HG03196 (cell line): ENCODE measurements around the gene C3AR1.
"Not testable (repeated sequence)": the region's sequence is repeated elsewhere in the genome, so short reads cannot be mapped to it uniquely, and the experiment has no call there.

Source experiments
- ATAC-seq: cut with Tn5 transposase; IDR thresholded peaks from one replicate; pipeline ENCODE4 v1.9.1; 2021; ENCODE audit not compliant: unreplicated experiment

Gene C3AR1

GRCh38 chr12:8065991-8066594, at the start of gene C3AR1:
Gene C3AR1, minus strand, starts transcription at chr12:8066359. Its CDS starts 6,174 bp downstream, at chr12:8060185.
- peak; percentile 89 for ATAC-seq

GRCh38 chr12:8113117-8113516, 47.0 kb upstream of the C3AR1 start:
- ATAC-seq: not testable (repeated sequence)

- no peak for ATAC-seq
These were observed 42.7 kb upstream of the C3AR1 start for GRCh38 chr12:8108808-8109398.

GRCh38 chr12:8099235-8099634, 33.1 kb upstream of the C3AR1 start:
- ATAC-seq: no peak

DNA sequence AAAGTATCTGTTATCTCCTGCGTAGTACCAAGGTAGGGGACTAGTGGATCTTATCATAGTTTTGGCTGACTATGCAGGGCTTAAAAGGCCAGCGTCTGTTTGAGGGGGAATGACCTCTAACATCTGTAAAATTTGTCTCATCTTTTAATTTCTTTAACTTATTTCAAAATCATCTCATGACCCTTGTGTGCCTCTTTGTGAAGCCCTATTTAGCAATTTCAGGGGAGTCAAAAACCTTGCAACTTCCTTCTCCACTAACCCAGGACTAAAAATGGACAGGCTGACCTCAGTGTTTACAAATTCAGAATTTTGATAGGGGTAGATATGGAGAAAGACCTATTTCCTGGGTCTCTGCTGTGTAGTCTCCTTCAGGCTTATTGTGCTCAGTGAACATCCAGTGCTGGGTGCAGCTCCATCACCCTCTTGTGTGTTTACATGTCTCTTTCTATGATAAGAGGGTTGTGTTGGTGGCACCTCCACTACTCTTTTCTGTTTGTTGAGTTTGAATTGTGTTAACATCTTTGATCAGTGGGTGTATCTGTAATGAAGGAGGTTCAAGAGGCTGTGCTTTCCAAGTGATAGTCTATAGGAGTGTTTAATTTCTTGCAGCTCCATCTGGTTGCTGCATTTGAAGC, 30.2 kb upstream of the C3AR1 start:
- ATAC-seq: no peak

GRCh38 chr12:8093291-8093690, 27.1 kb upstream of the C3AR1 start:
- ATAC-seq: no peak

GRCh38 chr12:8089716-8090115, 23.6 kb upstream of the C3AR1 start:
- ATAC-seq: no peak

DNA sequence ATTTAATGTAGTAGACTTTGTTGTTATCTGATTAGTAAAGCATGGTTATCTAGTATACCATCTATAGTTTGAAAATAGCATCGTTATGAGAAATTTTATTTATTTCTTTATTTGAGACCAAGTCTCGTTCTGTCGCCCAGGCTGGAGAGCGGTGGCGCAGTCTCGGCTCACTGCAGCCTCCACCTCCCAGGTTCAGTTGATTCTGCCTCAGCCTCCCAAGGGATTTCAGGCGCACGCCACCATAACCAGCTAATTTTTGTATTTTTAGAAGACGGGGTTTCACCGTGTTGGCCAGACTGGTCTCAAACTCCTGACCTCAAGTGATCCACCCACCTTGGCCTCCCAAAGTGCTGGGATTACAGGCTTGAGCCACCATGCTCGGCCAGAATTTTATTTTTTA, 23.1 kb upstream of the C3AR1 start:
- not testable (repeated sequence) for ATAC-seq

DNA sequence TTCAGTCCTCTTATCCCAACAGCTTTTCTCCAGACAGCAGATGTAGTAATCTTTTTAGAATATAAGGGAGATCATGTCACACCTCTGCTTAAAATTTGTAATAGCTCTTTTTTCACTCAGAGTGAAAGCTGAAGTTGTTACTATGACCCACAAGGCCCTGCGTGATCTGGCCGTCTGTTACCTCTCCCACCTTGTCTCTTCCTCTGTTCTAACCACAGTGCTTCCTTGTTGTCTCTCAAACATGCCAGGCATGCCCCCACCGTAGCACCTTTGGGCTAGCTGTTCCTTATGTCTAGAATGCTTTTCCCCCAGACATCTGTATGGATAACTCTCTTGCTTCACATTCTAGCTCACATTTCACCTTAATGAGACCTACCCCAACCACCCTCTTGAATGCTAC, 22.4 kb upstream of the C3AR1 start:
- ATAC-seq: no peak

DNA sequence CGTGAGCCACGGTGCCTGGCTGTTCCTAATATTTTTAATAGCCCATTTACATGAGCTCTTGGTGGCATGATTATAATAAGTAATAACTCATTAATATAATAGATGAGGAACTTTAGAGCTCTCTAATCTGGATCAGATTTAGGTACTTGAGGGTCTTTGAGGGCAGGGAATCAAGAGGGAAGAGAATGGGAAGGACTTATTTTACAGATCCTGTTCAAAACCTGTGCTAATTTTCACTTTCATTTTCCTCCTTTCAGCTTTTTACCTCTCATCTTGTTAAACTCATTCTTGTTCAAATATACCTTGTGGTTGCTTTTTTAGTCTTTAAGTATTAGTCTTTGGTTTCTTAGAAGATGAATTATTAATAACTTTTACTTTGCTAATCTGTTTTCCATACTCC, 21.5 kb upstream of the C3AR1 start:
- ATAC-seq: no peak

- not testable (repeated sequence) for ATAC-seq
These were observed 18.2 kb upstream of the C3AR1 start for GRCh38 chr12:8084351-8084750.

GRCh38 chr12:8082808-8083100, 16.6 kb upstream of the C3AR1 start:
- no peak for ATAC-seq

DNA sequence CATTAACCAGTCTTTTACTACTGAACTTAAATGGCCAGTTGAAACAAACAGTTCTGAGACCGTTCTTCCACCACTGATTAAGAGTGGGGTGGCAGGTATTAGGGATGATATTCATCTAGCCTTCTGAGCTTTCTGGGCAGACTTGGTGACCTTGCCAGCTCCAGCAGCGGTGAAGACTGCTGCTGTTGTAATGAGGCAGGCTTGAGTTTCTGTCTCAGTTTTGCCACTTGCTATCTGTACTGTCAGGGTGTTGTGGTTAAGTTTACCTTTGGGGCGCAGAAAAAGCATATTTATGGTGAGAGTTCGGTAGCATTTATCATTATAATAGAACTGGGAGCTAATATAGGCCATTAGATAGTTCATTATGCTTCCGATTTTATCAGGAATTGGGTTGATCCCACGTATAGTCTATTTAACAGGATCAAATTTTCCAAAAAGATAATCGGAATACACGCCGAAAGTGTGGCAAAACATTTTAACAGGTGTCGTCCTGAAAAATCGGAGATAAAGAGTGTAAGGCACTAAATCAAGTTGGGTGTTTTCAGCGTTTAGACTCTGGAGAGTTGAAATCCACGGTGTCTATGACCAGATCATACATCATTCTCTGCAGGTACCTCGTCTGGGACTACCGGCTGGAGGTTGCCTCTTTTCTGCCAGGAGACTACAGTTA, 15.2 kb upstream of the C3AR1 start:
- peak; percentile 22 for ATAC-seq

- ATAC-seq: no peak
These were observed 14.0 kb upstream of the C3AR1 start for GRCh38 chr12:8080120-8080519.

- no peak for ATAC-seq
These were observed 12.8 kb upstream of the C3AR1 start for GRCh38 chr12:8078916-8079315.

DNA sequence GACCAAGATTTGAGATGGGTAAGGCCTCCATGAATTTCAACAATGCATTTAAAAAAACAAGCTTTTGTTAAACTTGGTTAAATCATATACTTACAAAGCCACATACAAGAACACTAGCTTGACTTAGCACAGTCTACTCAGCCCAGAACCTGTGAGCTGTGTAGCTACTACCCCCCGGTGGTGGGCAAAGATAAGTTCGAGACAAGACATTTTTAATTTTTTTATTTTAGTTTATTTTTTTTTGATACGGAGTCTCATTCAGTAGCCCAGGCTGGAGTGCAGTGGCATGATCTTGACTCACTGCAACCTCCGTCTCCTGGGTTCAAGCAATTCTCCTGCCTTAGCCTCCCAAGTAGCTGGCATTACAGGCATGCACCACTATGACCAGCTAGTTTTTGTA, 12.2 kb upstream of the C3AR1 start:
- no peak for ATAC-seq

DNA sequence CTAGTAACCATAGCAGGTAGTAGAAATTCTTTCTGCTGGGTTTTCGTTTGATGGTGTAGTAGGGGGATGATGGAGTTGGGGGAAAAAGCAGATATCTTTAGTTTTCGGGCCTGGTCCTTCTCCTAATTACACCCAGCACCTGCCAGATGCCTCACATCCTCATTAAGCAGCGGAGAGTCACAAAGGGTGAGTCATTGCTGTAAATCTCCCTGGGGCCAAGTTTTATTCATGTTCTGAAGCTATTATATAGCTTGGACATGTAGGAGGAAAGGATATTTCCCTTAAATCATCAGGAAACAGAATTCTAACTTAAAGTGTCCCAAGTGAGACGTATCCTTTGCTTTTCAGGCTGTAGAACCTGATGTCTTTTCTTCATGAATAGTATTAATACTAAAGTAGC, 11.0 kb upstream of the C3AR1 start:
- ATAC-seq: no peak

DNA sequence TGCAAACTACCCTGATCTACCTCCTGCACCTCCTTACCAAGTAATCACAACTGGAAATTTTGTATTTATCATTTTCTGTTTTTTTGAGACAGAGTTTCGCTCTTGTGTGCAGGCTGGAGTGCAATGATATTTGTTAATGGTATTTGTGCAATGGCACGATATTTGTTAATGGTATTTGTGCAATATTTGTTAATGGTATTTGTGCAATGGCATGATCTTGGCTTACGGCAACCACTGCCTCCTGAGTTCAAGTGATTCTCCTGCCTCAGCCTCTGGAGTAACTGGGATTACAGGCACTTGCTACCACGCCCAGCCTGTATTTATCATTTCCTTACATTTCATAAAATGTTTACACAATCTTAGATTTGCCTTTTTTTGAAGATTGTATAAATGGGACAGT, 10.2 kb upstream of the C3AR1 start:
- no peak for ATAC-seq

DNA sequence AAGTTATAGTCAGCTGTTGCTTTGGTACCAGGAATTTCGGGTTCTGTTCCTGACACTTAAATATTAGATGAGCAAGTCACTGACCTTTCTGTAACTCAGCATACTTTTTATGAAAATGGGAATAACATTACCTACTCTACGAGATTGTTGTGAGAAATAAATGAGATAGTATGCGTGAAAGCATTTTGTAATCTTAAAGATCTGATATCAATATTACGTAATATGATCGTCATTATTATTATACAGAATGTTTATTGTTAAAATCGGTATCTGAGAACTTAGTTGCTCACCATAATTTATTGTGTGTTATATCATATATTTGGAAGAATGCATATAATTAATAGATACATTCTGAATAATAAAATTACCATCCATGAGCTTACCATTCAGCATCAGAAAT, 9.8 kb upstream of the C3AR1 start:
- no peak for ATAC-seq

- ATAC-seq: not testable (repeated sequence)
These were observed 5.7 kb upstream of the C3AR1 start for GRCh38 chr12:8071820-8072219.

GRCh38 chr12:8069582-8069981, 3.4 kb upstream of the C3AR1 start:
- no peak for ATAC-seq

GRCh38 chr12:8064131-8064530, 2.0 kb downstream of the C3AR1 start:
- no peak for ATAC-seq
